CD4-positive, CD25-positive, alpha-beta regulatory T cell (primary cell): ENCODE data around the gene LMTK3. TPM values are rescaled to one million over a fixed set of nuclear protein-coding genes. Genes with fewer than 3 reads are reported as not detected.

Experiments used
- ATAC-seq, 2 donors: fragments of 150-1000 bp; cut with Tn5 transposase; one replicate each; pipeline ENCODE4 v1.10.0; 2021; ENCODE audit warnings: low read depth in 2 of 2, moderate number of reproducible peaks in 2 of 2, moderate library complexity in 1 of 2
- DNase-seq, 3 donors: peaks; one replicate each; pipeline versions ENCODE4 v3.0.0 to v3.0.0-alpha.2; 2012 to 2022; ENCODE audit warnings: mixed read lengths in 1 of 3
- H3K27ac ChIP-seq: one replicate; pipeline ENCODE4 v1.7.0; 2013; ENCODE audit warnings: mild to moderate bottlenecking, low read length; ENCODE audit not compliant: insufficient read depth, poor library complexity, severe bottlenecking
- H3K27me3 ChIP-seq: one replicate; pipeline ENCODE4 v1.7.0; 2013; ENCODE audit warnings: low read length; ENCODE audit not compliant: control insufficient read depth, insufficient read depth
- H3K36me3 ChIP-seq: one replicate; pipeline ENCODE4 v1.7.0; 2013; ENCODE audit warnings: mild to moderate bottlenecking, low read length, moderate library complexity; ENCODE audit not compliant: control insufficient read depth, insufficient read depth
- H3K4me1 ChIP-seq: 2 replicates; pipeline ENCODE4 v1.7.0; 2013; ENCODE audit warnings: mild to moderate bottlenecking, low read length; ENCODE audit not compliant: insufficient read depth, control insufficient read depth, poor library complexity, severe bottlenecking
- H3K4me3 ChIP-seq: one replicate; pipeline ENCODE4 v1.7.0; 2013; ENCODE audit warnings: low read depth, mild to moderate bottlenecking, low read length, moderate library complexity
- H3K9me3 ChIP-seq, 2 experiments: 1 replicate in 1 of 2; 2 replicates in 1 of 2; pipeline ENCODE4 v1.7.0; 2013; ENCODE audit warnings: low read length in 2 of 2, mild to moderate bottlenecking in 1 of 2, moderate library complexity in 1 of 2; ENCODE audit not compliant: control insufficient read depth in 2 of 2
- H3K27ac Mint-ChIP-seq, 3 donors: one replicate each; pipeline ENCODE4 v1.8.0; 2020 to 2022; ENCODE audit warnings: mild to moderate bottlenecking in 3 of 3, mixed read lengths in 3 of 3, moderate library complexity in 2 of 3
- H3K27me3 Mint-ChIP-seq: one replicate; pipeline ENCODE4 v1.8.0; 2022; ENCODE audit warnings: mild to moderate bottlenecking, mixed read lengths
- H3K36me3 Mint-ChIP-seq: one replicate; pipeline ENCODE4 v1.8.0; 2020; ENCODE audit warnings: mixed read lengths
- H3K4me1 Mint-ChIP-seq, 4 donors: one replicate each; pipeline ENCODE4 v1.8.0; 2020 to 2022; ENCODE audit warnings: mixed read lengths in 4 of 4, mild to moderate bottlenecking in 1 of 4
- H3K4me3 Mint-ChIP-seq, 4 donors: one replicate each; pipeline ENCODE4 v1.8.0; 2020 to 2022; ENCODE audit warnings: mild to moderate bottlenecking in 4 of 4, mixed read lengths in 4 of 4, moderate library complexity in 3 of 4
- H3K9me3 Mint-ChIP-seq, 7 donors: one replicate each; pipeline ENCODE4 v1.8.0; 2020 to 2022; ENCODE audit warnings: mixed read lengths in 7 of 7, mild to moderate bottlenecking in 3 of 7, moderate library complexity in 2 of 7
- polyA plus RNA-seq, 4 donors: library from polyadenylated mRNA; unstranded; fragments of 300-500 nt; fragmentation: Illumina TruSeq; gene quantifications; one replicate each; pipeline ENCODE4 v1.2.3, GENCODE V29; 2021
- total RNA-seq: library from RNA; stranded (reverse); gene quantifications from one replicate; pipeline ENCODE4 v1.2.3, GENCODE V29; 2022

Gene LMTK3
- total and polyA plus RNA-seq, 5 donors from 2014 or later, result 6.3 TPM; not detected in 4

GRCh38 chr19:48518207-48518606, 6.6 kb upstream of the LMTK3 start:
- peaks cover 0 to 5% (median 1%) of the 10 kb centered on the region in 4 donors for H3K4me1 Mint-ChIP-seq
- Histone ChIP-seq H3K4me3 (no peak overlapping the region), H3K27me3 (no peaks in the 10 kb centered on the region), H3K36me3 (no peaks in the 10 kb centered on the region), H3K9me3 (no peaks in the 10 kb centered on the region), H3K27ac (no peak overlapping the region), H3K4me1 (peaks cover 9% of the 10 kb centered on the region)
- no peak for DNase-seq
- no peak overlapping the region for H3K27ac Mint-ChIP-seq
- no peaks in the 10 kb centered on the region for H3K36me3 Mint-ChIP-seq
- H3K4me3 Mint-ChIP-seq, result no peak overlapping the region
- H3K27me3 Mint-ChIP-seq, result peaks cover 12% of the 10 kb centered on the region
- no peak for ATAC-seq
- H3K9me3 Mint-ChIP-seq, result no peaks in the 10 kb centered on the region

DNA sequence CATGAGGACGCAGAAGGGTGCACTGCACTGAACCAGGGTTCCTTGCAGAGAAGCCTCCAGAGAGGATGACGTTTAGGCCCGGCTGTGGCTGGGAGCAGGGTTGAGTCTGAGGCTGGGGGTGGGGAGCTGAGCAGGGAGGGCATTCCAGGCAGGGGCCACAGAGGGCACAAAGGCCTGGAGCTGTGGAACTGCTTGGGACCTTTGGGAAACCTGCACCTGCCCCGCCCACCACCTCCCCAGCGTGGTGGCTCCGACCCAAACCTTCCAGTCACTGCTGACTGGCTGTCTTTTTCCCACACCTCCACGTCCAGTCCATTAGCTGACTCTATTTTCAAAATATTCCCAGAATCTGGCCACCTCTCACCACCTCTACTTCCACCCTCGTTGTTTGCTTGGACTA, 4.9 kb upstream of the LMTK3 start:
- DNase-seq (no peak), ATAC-seq (no peak)
- no peak overlapping the region for H3K27ac Mint-ChIP-seq
- H3K27me3 ChIP-seq, result no peaks in the 10 kb centered on the region
- no peaks in the 10 kb centered on the region for H3K36me3 Mint-ChIP-seq
- peaks cover 23% of the 10 kb centered on the region for H3K4me1 ChIP-seq
- no peaks in the 10 kb centered on the region for H3K9me3 ChIP-seq
- peaks cover 0 to 5% (median 1%) of the 10 kb centered on the region in 4 donors for H3K4me1 Mint-ChIP-seq
- H3K4me3 Mint-ChIP-seq, result no peak overlapping the region
- H3K27ac ChIP-seq, result no peak overlapping the region
- H3K4me3 ChIP-seq, result no peak overlapping the region
- H3K9me3 Mint-ChIP-seq, result no peaks in the 10 kb centered on the region
- H3K36me3 ChIP-seq, result no peaks in the 10 kb centered on the region
- H3K27me3 Mint-ChIP-seq, result peaks cover 11% of the 10 kb centered on the region

GRCh38 chr19:48514123-48514458, 2.5 kb upstream of the LMTK3 start:
- H3K27me3 ChIP-seq, result no peaks in the 10 kb centered on the region
- H3K4me3 ChIP-seq, result peak overlapping the region; percentile 11
- H3K27ac ChIP-seq, result no peak overlapping the region
- peaks cover 0 to 19% (median 5%) of the 10 kb centered on the region in 4 donors for H3K4me1 Mint-ChIP-seq
- no peaks in the 10 kb centered on the region for H3K9me3 ChIP-seq
- ATAC-seq (no peak), DNase-seq (no peak)
- H3K9me3 Mint-ChIP-seq, result no peaks in the 10 kb centered on the region
- H3K36me3 ChIP-seq, result no peaks in the 10 kb centered on the region
- H3K36me3 Mint-ChIP-seq, result no peaks in the 10 kb centered on the region
- H3K27ac Mint-ChIP-seq, result peak overlapping the region in 1 of 3 donors; percentile 71
- H3K4me1 ChIP-seq, result peaks cover 34% of the 10 kb centered on the region
- H3K27me3 Mint-ChIP-seq, result peaks cover 11% of the 10 kb centered on the region
- H3K4me3 Mint-ChIP-seq, result peak overlapping the region in 1 of 4 donors; percentile 8

GRCh38 chr19:48513289-48514122, 1.9 kb upstream of the LMTK3 start:
- H3K4me3 Mint-ChIP-seq, result no peak overlapping the region
- no peaks in the 10 kb centered on the region for H3K27me3 ChIP-seq
- H3K27ac Mint-ChIP-seq, result peak overlapping the region; percentile 71 to 95 (median 82)
- no peaks in the 10 kb centered on the region for H3K9me3 Mint-ChIP-seq
- H3K4me1 Mint-ChIP-seq, result peaks cover 0 to 19% (median 5%) of the 10 kb centered on the region in 4 donors
- H3K4me3 ChIP-seq, result peak overlapping the region; percentile 14
- no peaks in the 10 kb centered on the region for H3K36me3 ChIP-seq
- peaks cover 34% of the 10 kb centered on the region for H3K4me1 ChIP-seq
- H3K36me3 Mint-ChIP-seq, result no peaks in the 10 kb centered on the region
- ATAC-seq (peak; percentile 72 to 77), DNase-seq (peak; percentile 65 to 87 (median 76))
- peaks cover 11% of the 10 kb centered on the region for H3K27me3 Mint-ChIP-seq
- H3K27ac ChIP-seq, result peak overlapping the region; percentile 66
- H3K9me3 ChIP-seq, result no peaks in the 10 kb centered on the region

- H3K4me3 ChIP-seq, result peak overlapping the region; percentile 14
These were observed 1.1 kb upstream of the LMTK3 start for GRCh38 chr19:48512504-48513288.

DNA sequence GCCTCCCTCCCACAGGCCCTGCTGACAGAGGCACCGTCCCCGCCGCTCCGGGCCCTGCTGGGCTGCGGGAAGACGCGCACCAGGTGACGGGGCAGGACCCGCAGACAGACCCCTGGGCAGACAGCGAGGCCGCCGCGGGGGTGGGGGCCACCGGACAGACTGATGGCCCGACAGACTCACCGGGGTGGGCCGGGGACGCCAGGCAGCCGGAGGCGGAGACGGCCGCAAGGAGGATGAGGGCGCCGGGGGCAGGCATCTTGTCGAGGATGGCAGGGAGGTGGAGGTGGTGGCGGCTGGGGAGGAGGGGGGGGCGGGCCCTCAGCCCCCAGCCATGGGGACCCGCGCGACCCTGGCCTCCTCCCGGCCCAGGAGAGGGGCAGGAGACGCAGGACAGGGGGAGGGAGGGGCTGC, 309 bp downstream of the LMTK3 start:
- DNase-seq (peak in 1 of 3 donors; percentile 36), ATAC-seq (no peak)
- peaks cover 10% of the 10 kb centered on the region for H3K27me3 Mint-ChIP-seq
- H3K27ac ChIP-seq, result peak overlapping the region; percentile 66
- no peaks in the 10 kb centered on the region for H3K9me3 Mint-ChIP-seq
- no peaks in the 10 kb centered on the region for H3K36me3 ChIP-seq
- no peaks in the 10 kb centered on the region for H3K9me3 ChIP-seq
- peaks cover 34% of the 10 kb centered on the region for H3K4me1 ChIP-seq
- H3K4me3 ChIP-seq, result no peak overlapping the region
- H3K27me3 ChIP-seq, result no peaks in the 10 kb centered on the region
- peaks cover 0 to 19% (median 5%) of the 10 kb centered on the region in 4 donors for H3K4me1 Mint-ChIP-seq
- H3K27ac Mint-ChIP-seq, result no peak overlapping the region
- H3K36me3 Mint-ChIP-seq, result peaks cover 5% of the 10 kb centered on the region
- H3K4me3 Mint-ChIP-seq, result peak overlapping the region in 2 of 4 donors; percentile 82 to 90

More at GRCh38 chr19:48512504-48513288, 1.1 kb upstream of the LMTK3 start:
- H3K27ac ChIP-seq, result peak overlapping the region; percentile 66
- Mint-ChIP-seq H3K27me3 (peaks cover 8% of the 10 kb centered on the region), H3K4me1 (peaks cover 0 to 19% (median 5%) of the 10 kb centered on the region in 4 donors), H3K27ac (no peak overlapping the region), H3K4me3 (no peak overlapping the region), H3K36me3 (peaks cover 4% of the 10 kb centered on the region), H3K9me3 (no peaks in the 10 kb centered on the region)
- H3K9me3 ChIP-seq, result no peaks in the 10 kb centered on the region
- H3K4me1 ChIP-seq, result peaks cover 34% of the 10 kb centered on the region
- DNase-seq (no peak), ATAC-seq (no peak)
- no peaks in the 10 kb centered on the region for H3K27me3 ChIP-seq
- no peaks in the 10 kb centered on the region for H3K36me3 ChIP-seq

DNA sequence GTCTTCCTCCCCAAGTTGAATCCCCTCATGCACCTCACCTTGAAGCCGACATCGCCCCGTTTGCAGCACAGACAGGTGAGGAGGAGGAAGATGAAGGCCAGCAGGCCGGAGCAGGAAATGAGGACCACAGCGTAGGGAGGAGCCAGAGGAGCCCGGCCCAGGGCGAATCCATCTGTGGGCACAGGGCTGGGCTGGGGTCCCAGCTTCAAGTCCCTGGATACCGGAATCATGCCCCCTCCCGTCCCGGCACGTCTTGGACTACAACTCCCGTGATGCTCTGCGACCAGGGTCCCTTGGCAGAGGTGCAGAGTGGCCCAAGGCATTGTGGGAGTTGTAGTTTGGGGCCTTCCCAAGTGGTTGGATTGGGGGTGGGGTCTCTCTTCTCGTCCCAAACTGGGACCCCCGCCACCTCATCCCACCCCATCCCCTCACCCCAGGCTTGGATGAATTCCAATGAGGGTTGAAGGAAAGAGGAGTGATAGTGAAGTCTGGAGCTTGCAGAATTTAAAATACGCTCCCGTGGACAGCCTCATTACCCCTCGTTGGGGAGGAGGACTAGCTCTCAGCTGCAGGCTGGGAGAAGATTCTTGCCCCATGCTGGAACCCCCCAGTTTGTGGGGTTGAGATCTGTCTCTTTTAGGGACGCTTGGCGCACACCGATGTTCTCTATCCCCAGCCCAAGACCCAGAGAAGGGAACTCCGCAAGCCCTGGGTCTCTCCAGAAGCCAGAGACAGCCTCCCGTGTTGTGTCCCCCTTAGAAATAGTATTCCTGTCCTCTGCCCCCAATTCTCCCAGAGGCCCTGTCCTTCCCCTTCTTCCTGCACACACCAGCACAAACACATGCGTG, 990 bp downstream of the LMTK3 start:
- peak overlapping the region; percentile 47 to 81 (median 73) for H3K27ac Mint-ChIP-seq
- DNase-seq (peak; percentile 70 to 80 (median 77)), ATAC-seq (peak; percentile 62)
- H3K36me3 Mint-ChIP-seq, result peaks cover 5% of the 10 kb centered on the region
- peak overlapping the region; percentile 68 for H3K4me3 ChIP-seq
- peak overlapping the region; percentile 66 for H3K27ac ChIP-seq
- H3K4me3 Mint-ChIP-seq, result peak overlapping the region; percentile 82 to 92 (median 88)
- peaks cover 34% of the 10 kb centered on the region for H3K4me1 ChIP-seq
- H3K27me3 ChIP-seq, result no peaks in the 10 kb centered on the region
- H3K9me3 ChIP-seq, result no peaks in the 10 kb centered on the region
- H3K27me3 Mint-ChIP-seq, result peaks cover 10% of the 10 kb centered on the region
- no peaks in the 10 kb centered on the region for H3K36me3 ChIP-seq
- H3K4me1 Mint-ChIP-seq, result peaks cover 0 to 19% (median 5%) of the 10 kb centered on the region in 4 donors
- H3K9me3 Mint-ChIP-seq, result no peaks in the 10 kb centered on the region
